Left renal cortex interstitium (tissue), 4 donors: Measurements from ENCODE around the gene COL4A4. TPM values are rescaled to one million over a fixed set of nuclear protein-coding genes. Genes with fewer than 3 reads are reported as not detected.
A peak's percentile ranks its signal among the peaks of the same experiment; 100 is the strongest.

Source experiments
- DNase-seq, 4 donors: peaks; one replicate each; pipeline ENCODE4 v3.0.0-alpha.2; 2013; ENCODE audit warnings: low read depth in 4 of 4, low spot score in 2 of 4, missing footprints in 1 of 4
- polyA plus RNA-seq, 4 donors: library from polyadenylated mRNA; unstranded; fragments of 120-200 nt; gene quantifications; one replicate each; pipeline ENCODE4 v1.2.1, GENCODE V29; 2013; ENCODE audit not compliant: insufficient read length in 4 of 4

COL4A4 gene
- polyA plus RNA-seq, 4 donors, result 44.2 to 59.5 (median 48.4) TPM

- DNase-seq, result no peak
Observed at GRCh38 chr2:227035711-227036367, 128.2 kb downstream of the COL4A4 start.

- peak in 2 of 4 donors; percentile 10 to 29 for DNase-seq
Observed at GRCh38 chr2:227033471-227034148, 130.4 kb downstream of the COL4A4 start.

- DNase-seq, result no peak
Observed at GRCh38 chr2:227031379-227031778, 132.6 kb downstream of the COL4A4 start.

- no peak for DNase-seq
Observed at GRCh38 chr2:227030789-227031188, 133.2 kb downstream of the COL4A4 start.

- DNase-seq, result no peak
Observed at GRCh38 chr2:227029426-227030105, 134.4 kb downstream of the COL4A4 start.

- no peak for DNase-seq
Observed at GRCh38 chr2:227025510-227025909, 138.5 kb downstream of the COL4A4 start.

GRCh38 chr2:227022608-227023007 lies 141.4 kb downstream of the COL4A4 start:
- DNase-seq, result no peak

- no peak for DNase-seq
Observed at GRCh38 chr2:227020416-227020815, 143.6 kb downstream of the COL4A4 start.

GRCh38 chr2:227016894-227017293 lies 147.1 kb downstream of the COL4A4 start:
- no peak for DNase-seq

- no peak for DNase-seq
Observed at GRCh38 chr2:227013881-227014280, 150.1 kb downstream of the COL4A4 start.

GRCh38 chr2:227013330-227013729 lies 150.7 kb downstream of the COL4A4 start:
- DNase-seq, result no peak

GRCh38 chr2:227010433-227010832 lies 153.6 kb downstream of the COL4A4 start:
- no peak for DNase-seq

GRCh38 chr2:227007940-227008339 lies 156.1 kb downstream of the COL4A4 start:
- no peak for DNase-seq

GRCh38 chr2:227007148-227007547 lies 156.9 kb downstream of the COL4A4 start:
- no peak for DNase-seq

- DNase-seq, result no peak
Observed at GRCh38 chr2:227006189-227006897, 157.7 kb downstream of the COL4A4 start.

GRCh38 chr2:227004482-227004881 lies 159.5 kb downstream of the COL4A4 start:
- no peak for DNase-seq

GRCh38 chr2:227000123-227000522 lies 163.9 kb downstream of the COL4A4 start:
- DNase-seq, result no peak

- DNase-seq, result no peak
Observed at GRCh38 chr2:226999661-227000060, 164.3 kb downstream of the COL4A4 start.

GRCh38 chr2:226995625-226996041 lies 168.4 kb downstream of the COL4A4 start:
- no peak for DNase-seq

- DNase-seq, result no peak
Observed at GRCh38 chr2:226994775-226995174, 169.2 kb downstream of the COL4A4 start.

GRCh38 chr2:226993171-226993570 lies 170.8 kb downstream of the COL4A4 start:
- no peak for DNase-seq
